ENCODE results near the gene KRCC1.

KRCC1 gene

DNA sequence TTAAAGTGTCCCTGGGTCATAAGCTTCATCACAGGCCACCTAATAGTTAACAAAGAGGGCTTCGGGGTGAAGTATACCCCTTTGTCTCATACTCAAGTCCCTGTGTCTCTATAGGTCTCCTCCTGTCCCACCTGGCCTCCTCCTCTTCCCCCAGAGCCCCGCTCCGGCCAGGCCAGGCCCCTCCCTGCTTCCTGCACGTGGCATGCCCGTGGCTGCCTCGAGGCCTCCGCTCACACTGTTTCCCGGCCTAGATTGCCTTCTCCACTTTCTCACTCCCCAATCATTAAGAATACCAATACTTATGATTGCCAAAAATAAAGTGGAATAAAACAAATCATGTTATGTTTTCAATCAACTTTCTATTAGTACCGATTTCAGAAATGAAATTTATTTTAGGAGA lies 30.8 kb upstream of the KRCC1 start:
- TF ChIP-seq GATA3 (IDR thresholded peaks at IDR 0.05; ENCODE audit: low read depth, low read length) (no peak), GATA2 (IDR thresholded peaks at IDR 0.05; ENCODE audit: low read depth, low read length) (no peak)

DNA sequence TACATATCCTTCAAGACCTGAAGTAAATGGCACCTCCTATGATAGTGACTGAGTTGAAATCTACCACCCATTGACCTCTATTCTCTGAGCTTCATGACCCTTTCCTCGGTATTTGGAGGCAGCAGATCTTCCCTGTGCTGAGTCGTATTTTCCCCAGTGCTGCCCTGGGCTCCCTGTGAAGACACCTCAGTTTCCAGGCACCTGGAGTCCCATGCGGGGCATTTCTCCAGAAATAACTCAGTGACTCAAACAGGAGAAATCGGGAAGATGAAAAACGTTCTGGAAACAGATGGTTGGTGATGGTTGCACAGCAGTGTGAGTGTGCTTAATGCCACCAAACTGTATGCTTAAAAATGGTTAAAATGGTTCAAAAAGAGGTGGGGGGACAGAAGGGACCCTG lies 30.0 kb upstream of the KRCC1 start:
- TF ChIP-seq GATA2 (IDR thresholded peaks at IDR 0.05; ENCODE audit: low read depth, low read length) = no peak
- TF ChIP-seq GATA3 (IDR thresholded peaks at IDR 0.05; ENCODE audit: low read depth, low read length) = no peak

DNA sequence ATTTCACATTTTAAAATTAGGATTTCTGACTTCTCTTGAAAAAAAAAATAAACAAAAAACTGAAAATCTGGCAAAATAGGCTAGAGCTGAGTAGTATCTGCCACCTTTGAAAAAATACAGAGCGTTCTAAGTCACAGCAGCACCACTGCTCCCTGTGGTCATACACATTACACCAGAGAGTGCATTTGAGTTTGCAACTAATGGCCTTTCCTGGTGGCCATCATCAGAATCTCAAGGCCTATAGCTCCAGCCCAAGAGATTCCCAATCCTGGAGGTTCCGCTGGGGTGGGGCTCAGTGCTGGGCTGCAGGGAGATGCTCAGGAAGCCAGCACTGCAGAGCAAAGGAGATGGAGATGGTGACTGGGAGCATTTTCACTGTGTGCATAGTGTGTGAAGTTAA lies 29.5 kb upstream of the KRCC1 start:
- no peak for TF ChIP-seq GATA3 (IDR thresholded peaks at IDR 0.05; ENCODE audit: low read depth, low read length)
- no peak for TF ChIP-seq GATA2 (IDR thresholded peaks at IDR 0.05; ENCODE audit: low read depth, low read length)

DNA sequence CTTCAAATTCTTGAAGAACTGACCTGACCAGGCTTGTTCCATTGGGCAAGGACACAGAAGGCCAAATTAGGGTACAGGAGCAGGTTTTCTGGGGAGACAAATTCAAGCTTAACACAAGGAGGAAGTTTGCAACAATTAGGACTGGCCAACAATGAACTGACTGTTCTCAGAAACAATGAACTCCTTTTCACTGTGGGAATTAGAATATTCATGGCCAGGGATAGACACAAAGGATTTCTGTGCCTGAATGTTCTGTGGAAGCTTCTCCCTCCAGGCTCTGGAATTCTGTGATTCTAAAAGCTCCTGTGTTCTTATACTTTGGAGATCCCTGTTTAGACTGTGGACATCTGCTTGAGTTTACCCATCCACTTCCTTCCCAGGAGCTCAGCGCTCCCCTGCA lies 27.2 kb upstream of the KRCC1 start:
- TF ChIP-seq GATA3 (IDR thresholded peaks at IDR 0.05; ENCODE audit: low read depth, low read length) = no peak
- no peak for TF ChIP-seq GATA2 (IDR thresholded peaks at IDR 0.05; ENCODE audit: low read depth, low read length)

DNA sequence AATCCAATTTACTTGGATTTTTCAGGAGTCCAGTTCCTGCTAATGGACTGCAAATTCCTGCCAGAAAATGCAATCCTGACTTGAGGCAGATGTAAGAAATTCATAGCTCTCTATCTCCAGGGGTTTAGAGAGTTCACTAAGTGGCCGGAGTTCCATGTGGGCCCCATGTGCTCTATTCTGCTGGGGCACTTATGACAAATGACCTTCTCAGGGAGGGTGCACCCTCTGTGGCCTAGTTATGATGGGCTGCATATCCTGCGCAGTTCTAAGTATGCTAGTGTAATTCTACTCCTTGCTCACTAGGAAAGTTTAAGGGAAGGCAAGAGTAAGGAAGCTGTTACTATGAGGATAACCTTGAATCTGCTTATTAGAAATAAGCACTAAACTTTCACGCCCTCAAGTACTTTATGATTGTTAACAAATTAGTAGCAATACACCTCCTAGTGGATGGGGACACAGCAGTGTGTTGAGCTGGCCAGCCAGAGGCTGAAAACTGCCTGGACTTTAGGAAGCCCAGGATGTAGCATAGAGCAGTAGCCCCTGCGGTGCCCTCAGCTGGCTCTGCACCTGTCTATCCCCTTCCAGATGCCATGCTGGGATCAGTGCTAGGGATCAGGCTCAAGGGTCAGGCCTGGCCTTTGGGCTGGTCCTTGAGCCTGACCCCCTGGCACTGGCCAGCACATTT lies 26.5 kb upstream of the KRCC1 start:
- no peak for TF ChIP-seq GATA2 (IDR thresholded peaks at IDR 0.05; ENCODE audit: low read depth, low read length)
- no peak for TF ChIP-seq GATA3 (IDR thresholded peaks at IDR 0.05; ENCODE audit: low read depth, low read length)

DNA sequence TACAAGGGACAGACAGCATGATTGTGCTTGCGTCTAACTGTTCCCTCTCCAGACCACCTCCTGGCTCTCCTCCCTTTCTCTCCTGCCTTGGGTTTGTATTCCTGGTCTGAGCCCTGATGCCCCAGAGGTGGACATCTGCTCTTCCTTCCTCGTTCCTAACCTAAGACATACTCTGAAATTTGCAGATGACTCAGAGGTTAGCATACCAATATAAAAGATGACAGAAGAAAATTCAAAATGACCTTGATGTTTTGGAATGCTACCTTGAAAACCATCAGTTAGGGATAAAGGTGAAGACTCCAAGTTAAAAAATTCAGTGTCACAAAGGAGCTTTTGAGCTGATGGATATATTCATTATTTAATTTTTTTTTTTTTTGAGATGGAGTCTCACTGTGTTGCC lies 25.0 kb upstream of the KRCC1 start:
- no peak for TF ChIP-seq GATA3 (IDR thresholded peaks at IDR 0.05; ENCODE audit: low read depth, low read length)
- TF ChIP-seq GATA2 (IDR thresholded peaks at IDR 0.05; ENCODE audit: low read depth, low read length) = no peak

DNA sequence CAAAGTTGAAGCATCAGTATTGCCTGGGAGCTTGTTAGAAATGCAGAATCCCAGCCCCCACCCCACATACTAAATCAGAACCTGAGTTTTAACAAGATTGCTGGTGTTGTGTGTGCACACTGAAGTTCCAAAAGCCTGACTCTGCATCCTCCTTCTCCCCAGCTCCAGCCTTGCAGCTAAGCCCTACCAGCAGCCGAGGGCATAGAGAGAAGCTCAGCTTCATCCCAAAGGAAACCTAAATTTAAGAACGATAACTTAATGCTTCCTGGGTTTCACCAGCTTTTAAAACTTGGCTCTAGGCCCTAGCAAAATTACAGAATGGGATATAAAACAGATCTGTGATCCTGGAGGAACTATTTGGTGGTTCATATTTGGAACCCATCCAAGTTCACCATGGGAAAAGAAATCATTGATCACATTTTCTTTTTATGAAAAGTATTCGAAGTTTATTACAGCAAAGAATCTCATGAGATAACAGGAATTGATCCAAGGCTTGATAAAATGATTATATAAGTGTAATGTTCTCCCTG lies 23.1 kb upstream of the KRCC1 start:
- TF ChIP-seq GATA2 (IDR thresholded peaks at IDR 0.05; ENCODE audit: low read depth, low read length) (no peak), GATA3 (IDR thresholded peaks at IDR 0.05; ENCODE audit: low read depth, low read length) (no peak)

DNA sequence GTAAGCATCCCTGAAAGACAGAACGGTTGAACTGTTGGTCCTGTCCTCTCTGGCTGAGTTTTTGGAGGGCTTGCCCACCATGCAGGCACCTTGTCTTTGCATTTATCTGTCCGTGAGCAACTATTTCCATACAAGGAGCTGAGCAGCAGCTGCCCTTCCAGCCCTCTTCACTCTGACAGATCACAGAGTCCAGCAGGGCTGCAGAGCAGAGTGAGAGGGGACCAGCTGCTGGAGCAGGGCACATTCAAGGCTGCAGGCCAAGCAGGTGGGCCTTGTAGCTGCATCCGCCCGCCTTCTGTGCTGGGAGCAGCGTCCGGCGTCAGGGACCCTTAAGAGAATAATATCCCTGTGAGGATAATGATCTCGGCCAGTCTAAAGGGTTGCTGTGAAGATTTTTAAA lies 21.5 kb upstream of the KRCC1 start:
- TF ChIP-seq GATA3 (IDR thresholded peaks at IDR 0.05; ENCODE audit: low read depth, low read length) (no peak), GATA2 (IDR thresholded peaks at IDR 0.05; ENCODE audit: low read depth, low read length) (no peak)

DNA sequence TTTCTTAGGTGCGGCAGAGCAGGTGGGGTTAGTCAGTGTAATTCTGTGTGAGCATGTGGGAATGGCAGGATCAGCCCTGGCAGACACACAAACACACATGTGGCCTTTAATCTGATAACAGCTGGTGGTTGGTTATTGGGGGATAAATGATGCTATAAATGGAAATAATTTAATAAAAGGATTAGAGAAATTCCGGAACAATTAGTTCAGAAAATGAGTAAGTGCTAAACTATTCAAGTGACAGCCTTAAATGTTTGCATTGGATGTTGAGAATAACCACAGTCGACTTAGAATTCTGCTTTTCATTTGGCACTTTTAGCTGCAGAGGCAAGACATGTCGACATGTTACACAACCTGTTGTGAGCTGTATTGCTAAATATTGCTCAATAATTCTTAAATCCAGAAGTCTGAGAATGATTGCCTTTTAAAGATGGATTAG lies 19.3 kb upstream of the KRCC1 start:
- TF ChIP-seq GATA3 (IDR thresholded peaks at IDR 0.05; ENCODE audit: low read depth, low read length) (no peak), GATA2 (IDR thresholded peaks at IDR 0.05; ENCODE audit: low read depth, low read length) (no peak)

DNA sequence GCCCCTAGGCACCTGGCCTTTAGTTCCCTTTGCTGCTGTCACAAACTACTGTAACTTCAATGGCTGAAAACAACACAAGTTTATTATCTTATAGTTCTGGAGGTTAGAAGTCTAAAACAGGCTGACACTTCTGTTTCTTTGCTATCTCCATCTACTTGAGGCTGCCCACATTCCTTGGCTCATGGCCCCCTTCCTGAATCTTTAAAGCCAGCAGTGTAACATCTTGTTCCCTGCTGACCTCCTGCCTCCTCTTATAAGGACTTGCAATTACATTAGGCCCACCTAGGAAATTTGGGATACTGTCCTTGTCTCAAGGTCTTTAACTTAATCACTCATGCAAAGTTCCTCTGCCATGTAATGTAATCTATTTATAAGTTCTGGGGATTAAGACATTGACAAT lies 18.6 kb upstream of the KRCC1 start:
- TF ChIP-seq GATA2 (IDR thresholded peaks at IDR 0.05; ENCODE audit: low read depth, low read length) = no peak
- no peak for TF ChIP-seq GATA3 (IDR thresholded peaks at IDR 0.05; ENCODE audit: low read depth, low read length)

DNA sequence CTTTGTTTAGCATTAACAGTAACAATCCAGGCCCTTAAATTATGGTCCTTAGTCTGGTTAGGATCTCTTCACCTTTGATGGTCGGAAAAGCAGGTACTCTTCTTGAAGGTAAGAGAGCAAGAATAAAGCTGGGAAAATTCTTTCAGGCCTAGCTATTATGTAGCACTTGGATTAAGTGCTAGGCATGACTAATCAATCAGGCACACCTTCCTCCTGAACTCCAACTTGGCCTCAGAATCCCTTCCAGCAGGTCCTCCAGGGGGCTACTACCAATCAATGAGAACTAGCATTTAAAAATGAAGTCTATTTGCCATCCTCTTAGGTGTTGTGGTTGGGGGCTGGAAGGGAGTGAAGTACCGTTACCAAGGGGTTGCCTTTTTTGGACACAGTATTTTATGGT lies 15.8 kb upstream of the KRCC1 start:
- TF ChIP-seq GATA3 (IDR thresholded peaks at IDR 0.05; ENCODE audit: low read depth, low read length) = no peak
- TF ChIP-seq GATA2 (IDR thresholded peaks at IDR 0.05; ENCODE audit: low read depth, low read length) = no peak

DNA sequence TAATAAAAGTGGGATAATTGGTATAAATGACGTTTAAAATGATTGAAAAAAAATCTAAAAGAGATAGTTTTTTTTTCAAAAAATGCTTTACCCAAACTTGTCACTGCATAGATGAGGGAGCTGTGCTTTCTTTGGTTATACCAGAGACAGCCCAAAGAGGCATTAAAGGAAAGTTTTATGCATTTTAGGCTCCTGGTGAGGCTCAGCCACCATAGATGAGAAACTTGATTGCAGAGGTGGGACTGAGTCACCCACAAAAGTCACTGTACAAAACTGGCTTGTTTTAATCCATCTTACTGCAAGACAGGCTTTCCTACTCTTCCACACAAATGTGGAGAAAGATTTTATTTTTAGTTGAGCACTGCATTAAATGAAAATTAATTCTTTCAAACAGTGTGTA lies 14.5 kb upstream of the KRCC1 start:
- TF ChIP-seq GATA3 (IDR thresholded peaks at IDR 0.05; ENCODE audit: low read depth, low read length) = no peak
- TF ChIP-seq GATA2 (IDR thresholded peaks at IDR 0.05; ENCODE audit: low read depth, low read length) = no peak

DNA sequence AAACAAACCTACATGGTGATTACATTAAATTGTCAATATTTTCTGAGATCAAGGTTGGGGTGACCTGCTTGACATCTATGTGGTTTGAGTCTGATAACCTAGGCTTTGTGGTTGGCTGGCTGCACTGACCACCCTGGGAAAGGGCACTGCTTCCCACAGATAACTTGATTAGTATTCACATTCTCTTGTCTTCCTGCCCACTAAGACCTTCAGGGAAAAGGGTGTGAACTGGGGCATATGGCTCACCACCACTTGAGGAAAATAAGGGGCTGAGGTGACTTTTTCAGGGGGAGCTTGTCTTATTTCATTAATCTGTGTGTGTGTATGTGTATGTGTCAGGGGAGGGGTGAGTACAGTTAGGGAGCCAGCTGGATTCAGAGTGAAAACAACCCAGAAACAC lies 13.5 kb upstream of the KRCC1 start:
- TF ChIP-seq GATA2 (IDR thresholded peaks at IDR 0.05; ENCODE audit: low read depth, low read length) (no peak), GATA3 (IDR thresholded peaks at IDR 0.05; ENCODE audit: low read depth, low read length) (no peak)

DNA sequence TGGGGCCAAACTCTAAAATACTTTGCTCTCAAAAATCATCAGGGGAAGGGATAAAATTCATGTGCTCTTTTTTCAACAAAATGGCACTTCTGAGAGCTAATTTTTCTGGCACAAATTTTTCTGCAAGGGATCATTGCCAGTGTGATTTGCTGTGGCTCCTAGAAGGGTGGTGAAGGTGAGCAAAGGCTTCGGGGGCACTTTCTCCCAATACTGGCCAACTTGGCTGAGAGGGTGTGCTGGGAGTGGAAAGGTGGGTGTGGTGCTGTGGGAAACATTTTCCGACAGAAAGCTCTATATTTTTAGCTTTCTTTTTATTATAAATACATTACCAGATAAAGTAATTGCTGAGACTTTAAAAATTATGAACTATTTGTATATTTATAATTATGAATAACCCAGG lies 12.5 kb upstream of the KRCC1 start:
- TF ChIP-seq GATA3 (IDR thresholded peaks at IDR 0.05; ENCODE audit: low read depth, low read length) = no peak
- no peak for TF ChIP-seq GATA2 (IDR thresholded peaks at IDR 0.05; ENCODE audit: low read depth, low read length)

DNA sequence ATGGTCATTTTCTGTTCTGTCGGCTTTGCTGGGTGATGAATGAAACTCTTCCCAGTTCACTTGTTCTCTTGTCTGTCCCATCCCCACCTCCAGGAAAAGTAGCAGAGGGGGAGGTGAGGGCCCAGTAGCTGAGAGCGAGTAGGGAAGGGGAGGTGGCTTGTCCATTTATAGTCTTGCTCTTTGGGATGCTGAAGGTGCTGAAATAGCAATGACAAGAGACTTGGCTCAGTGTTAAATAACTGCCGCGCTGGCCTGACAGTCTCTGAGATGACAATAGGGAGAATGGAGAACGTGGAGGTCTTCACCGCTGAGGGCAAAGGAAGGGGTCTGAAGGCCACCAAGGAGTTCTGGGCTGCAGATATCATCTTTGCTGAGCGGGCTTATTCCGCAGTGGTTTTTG lies 12.0 kb upstream of the KRCC1 start, which contains the start of gene SMYD1:
Gene SMYD1 (plus strand): TSS at position 228 of the 400 bp plus-strand sequence. CDS start 40 bp downstream, at position 268.
- TF ChIP-seq GATA2 (IDR thresholded peaks at IDR 0.05; ENCODE audit: low read depth, low read length) (no peak), GATA3 (IDR thresholded peaks at IDR 0.05; ENCODE audit: low read depth, low read length) (no peak)
